Stromal cell of bone marrow (primary cell): ENCODE results near the gene CACNA1G.

Experiments
- DNase-seq: peaks from one replicate; pipeline ENCODE4 v3.0.0-alpha.2; 2012; ENCODE audit warnings: low read depth

Gene CACNA1G

GRCh38 chr17:50672831-50673551 lies 112.5 kb downstream of the CACNA1G start:
- DNase-seq = no peak

- no peak for DNase-seq
Observed at GRCh38 chr17:50675190-50675589, 114.7 kb downstream of the CACNA1G start.

- DNase-seq = no peak
Observed at GRCh38 chr17:50675627-50676026, 115.1 kb downstream of the CACNA1G start.

- no peak for DNase-seq
Observed at GRCh38 chr17:50676065-50676975, 115.8 kb downstream of the CACNA1G start.
